MM.1S (cell line): ENCODE measurements around the gene GPR153.

ENCODE experiments used
- EZH2 ChIP-seq: fragments of 300-600 bp; sonication (generic); optimal IDR thresholded peaks from 2 replicates; pipeline ENCODE3; 2017; ENCODE audit warnings: low read depth, mild to moderate bottlenecking, antibody characterized with exemption, low read length, mixed read lengths
- EZH2phosphoT487 ChIP-seq: fragments of 300-600 bp; sonication (generic); IDR thresholded peaks from 2 replicates; pipeline ENCODE4 v1.6.1; 2018; ENCODE audit warnings: antibody characterized with exemption, low read length
- TF ChIP-seq, protein P1 (sequence below): fragments of 300-600 bp; sonication (generic); IDR thresholded peaks from 2 replicates; pipeline ENCODE4 v1.5.1; 2016; ENCODE audit warnings: antibody characterized with exemption, low read length, mixed read lengths

DNA sequence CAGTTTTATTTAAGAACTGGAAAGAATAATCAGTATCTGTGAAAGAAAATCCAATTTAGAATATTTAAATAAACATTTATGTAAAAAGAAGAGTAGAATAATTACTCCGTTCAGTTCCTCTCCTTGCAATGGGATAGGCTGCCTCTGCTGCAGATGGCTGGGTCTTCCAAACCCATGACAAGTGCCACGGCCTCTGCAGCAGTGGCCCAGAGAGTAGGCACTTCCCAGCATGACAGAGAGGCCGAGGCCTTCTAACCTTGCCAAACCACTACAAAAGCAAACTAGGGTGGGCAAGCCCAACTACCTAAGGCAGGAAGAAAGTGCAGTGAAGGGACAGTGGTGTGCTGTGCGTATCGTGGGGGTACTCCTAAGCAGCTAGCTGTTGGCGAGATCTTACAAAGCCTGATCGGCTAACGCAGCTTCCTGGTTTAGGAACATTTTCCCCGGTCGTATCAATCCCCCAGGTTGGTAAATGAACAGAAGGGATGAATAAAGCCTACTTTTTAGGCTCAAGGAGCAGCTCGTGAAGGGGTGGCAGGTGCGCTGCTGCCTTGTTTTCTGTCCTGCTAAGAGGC, 39.6 kb downstream of the GPR153 start:
- TF ChIP-seq EZH2 (no peak), EZH2phosphoT487 (no peak)
- TF ChIP-seq, protein P1, sequence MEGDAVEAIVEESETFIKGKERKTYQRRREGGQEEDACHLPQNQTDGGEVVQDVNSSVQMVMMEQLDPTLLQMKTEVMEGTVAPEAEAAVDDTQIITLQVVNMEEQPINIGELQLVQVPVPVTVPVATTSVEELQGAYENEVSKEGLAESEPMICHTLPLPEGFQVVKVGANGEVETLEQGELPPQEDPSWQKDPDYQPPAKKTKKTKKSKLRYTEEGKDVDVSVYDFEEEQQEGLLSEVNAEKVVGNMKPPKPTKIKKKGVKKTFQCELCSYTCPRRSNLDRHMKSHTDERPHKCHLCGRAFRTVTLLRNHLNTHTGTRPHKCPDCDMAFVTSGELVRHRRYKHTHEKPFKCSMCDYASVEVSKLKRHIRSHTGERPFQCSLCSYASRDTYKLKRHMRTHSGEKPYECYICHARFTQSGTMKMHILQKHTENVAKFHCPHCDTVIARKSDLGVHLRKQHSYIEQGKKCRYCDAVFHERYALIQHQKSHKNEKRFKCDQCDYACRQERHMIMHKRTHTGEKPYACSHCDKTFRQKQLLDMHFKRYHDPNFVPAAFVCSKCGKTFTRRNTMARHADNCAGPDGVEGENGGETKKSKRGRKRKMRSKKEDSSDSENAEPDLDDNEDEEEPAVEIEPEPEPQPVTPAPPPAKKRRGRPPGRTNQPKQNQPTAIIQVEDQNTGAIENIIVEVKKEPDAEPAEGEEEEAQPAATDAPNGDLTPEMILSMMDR, result no peak
